NCI-H2227 (cell line): ENCODE results near the gene SLC22A23.

Source experiments
- DNase-seq: peaks from one replicate; lab custom pipeline; 2025; ENCODE audit not compliant: unreplicated experiment; lab: John Stamatoyannopoulos, UW

Gene SLC22A23

GRCh38 chr6:3473773-3474172 lies 16.9 kb upstream of the SLC22A23 start:
- no peak for DNase-seq

- DNase-seq: no peak
Observed at GRCh38 chr6:3471711-3472110, 14.9 kb upstream of the SLC22A23 start.

GRCh38 chr6:3471286-3471685 lies 14.4 kb upstream of the SLC22A23 start:
- DNase-seq: no peak

- no peak for DNase-seq
Observed at GRCh38 chr6:3468585-3468984, 11.7 kb upstream of the SLC22A23 start.

- no peak for DNase-seq
Observed at GRCh38 chr6:3467996-3468395, 11.1 kb upstream of the SLC22A23 start.

- no peak for DNase-seq
Observed at GRCh38 chr6:3466488-3467219, 9.8 kb upstream of the SLC22A23 start.

GRCh38 chr6:3460253-3460652 lies 3.4 kb upstream of the SLC22A23 start:
- no peak for DNase-seq

- DNase-seq: no peak
Observed at GRCh38 chr6:3458706-3459421, 2.0 kb upstream of the SLC22A23 start.

- peak; percentile 74 for DNase-seq
Observed at GRCh38 chr6:3457710-3458602, 1.1 kb upstream of the SLC22A23 start.

- DNase-seq: peak; percentile 40
Observed at GRCh38 chr6:3456395-3456897, 404 bp downstream of the SLC22A23 start.

- DNase-seq: no peak
Observed at GRCh38 chr6:3455569-3456394, 1.1 kb downstream of the SLC22A23 start.

- DNase-seq: no peak
Observed at GRCh38 chr6:3455147-3455568, 1.7 kb downstream of the SLC22A23 start.

- DNase-seq: no peak
Observed at GRCh38 chr6:3454273-3455010, 2.4 kb downstream of the SLC22A23 start.

- DNase-seq: peak; percentile 11
Observed at GRCh38 chr6:3453413-3454272, 3.2 kb downstream of the SLC22A23 start.

GRCh38 chr6:3451498-3451897 lies 5.4 kb downstream of the SLC22A23 start:
- no peak for DNase-seq

- no peak for DNase-seq
Observed at GRCh38 chr6:3450888-3451287, 6.0 kb downstream of the SLC22A23 start.

GRCh38 chr6:3449750-3450305 lies 7.0 kb downstream of the SLC22A23 start:
- DNase-seq: no peak

- DNase-seq: no peak
Observed at GRCh38 chr6:3449321-3449720, 7.5 kb downstream of the SLC22A23 start.

- no peak for DNase-seq
Observed at GRCh38 chr6:3447005-3447404, 9.8 kb downstream of the SLC22A23 start.
